GM18909 (cell line): ENCODE measurements around the gene GLYATL3.

Source experiments
- ATAC-seq: cut with Tn5 transposase; IDR thresholded peaks from one replicate; pipeline ENCODE4 v1.9.1; 2021; ENCODE audit warnings: mild to moderate bottlenecking; ENCODE audit not compliant: unreplicated experiment, poor library complexity

Gene GLYATL3

GRCh38 chr6:49513153-49513989 lies 13.6 kb downstream of the GLYATL3 start:
- no peak for ATAC-seq

GRCh38 chr6:49514571-49515484 lies 15.1 kb downstream of the GLYATL3 start:
- ATAC-seq, result no peak

- ATAC-seq, result no peak
Observed at GRCh38 chr6:49515485-49516146, 15.9 kb downstream of the GLYATL3 start.

- ATAC-seq, result no peak
Observed at GRCh38 chr6:49516147-49516505, 16.4 kb downstream of the GLYATL3 start.

GRCh38 chr6:49517919-49518318 lies 18.2 kb downstream of the GLYATL3 start:
- no peak for ATAC-seq

- peak; percentile 99 for ATAC-seq
Observed at GRCh38 chr6:49519660-49520059, 19.9 kb downstream of the GLYATL3 start.

GRCh38 chr6:49522710-49523593 lies 23.2 kb downstream of the GLYATL3 start:
- ATAC-seq, result no peak

GRCh38 chr6:49523901-49524300 lies 24.2 kb downstream of the GLYATL3 start:
- no peak for ATAC-seq

GRCh38 chr6:49524541-49524940 lies 24.8 kb downstream of the GLYATL3 start:
- no peak for ATAC-seq

GRCh38 chr6:49526598-49526997 lies 26.9 kb downstream of the GLYATL3 start:
- no peak for ATAC-seq

GRCh38 chr6:49527320-49527719 lies 27.6 kb downstream of the GLYATL3 start:
- no peak for ATAC-seq

GRCh38 chr6:49528571-49528970 lies 28.8 kb downstream of the GLYATL3 start:
- no peak for ATAC-seq

- no peak for ATAC-seq
Observed at GRCh38 chr6:49530141-49530776, 30.5 kb downstream of the GLYATL3 start.

- peak; percentile 95 for ATAC-seq
Observed at GRCh38 chr6:49531774-49532569, 32.2 kb downstream of the GLYATL3 start.

GRCh38 chr6:49535795-49536194 lies 36.1 kb downstream of the GLYATL3 start:
- no peak for ATAC-seq

GRCh38 chr6:49539102-49539501 lies 39.4 kb downstream of the GLYATL3 start:
- no peak for ATAC-seq

GRCh38 chr6:49540614-49541013 lies 40.9 kb downstream of the GLYATL3 start:
- ATAC-seq, result no peak

- ATAC-seq, result no peak
Observed at GRCh38 chr6:49541210-49541724, 41.5 kb downstream of the GLYATL3 start.
